SH-SY5Y (cell line): ENCODE results near the gene OTULIN.

Experiments
- GATA2 ChIP-seq: IDR thresholded peaks from 2 replicates; pipeline ENCODE4 v1.6.1; 2011; ENCODE audit warnings: mild to moderate bottlenecking, low read depth, low read length
- GATA3 ChIP-seq: IDR thresholded peaks from 2 replicates; pipeline ENCODE4 v1.6.1; 2011; ENCODE audit warnings: low read depth, mild to moderate bottlenecking, low read length, moderate library complexity

- no peak for TF ChIP-seq GATA2
- TF ChIP-seq GATA3 = no peak
These were observed 78.0 kb downstream of the OTULIN start for GRCh38 chr5:14742498-14742897.
